IMR-90 (cell line): Measurements from ENCODE around the gene MTTP. TPM values are rescaled to one million over a fixed set of nuclear protein-coding genes. Genes with fewer than 3 reads are reported as not detected.

ENCODE experiments used
- ATAC-seq: fragments of 200-7000 bp; cut with Tn5 transposase; 2 replicates; pipeline ENCODE4 v1.9.1; 2020; ENCODE audit warnings: low read depth, mild to moderate bottlenecking, moderate library complexity
- BruUV-seq: library from RNA; stranded (reverse); fragments of 400-500 nt; replicated peaks from 2 replicates; lab custom pipeline; 2021; lab: Mats Ljungman, UMichigan
- CTCF ChIA-PET: fragments of 300-600 bp; formaldehyde crosslinking; extraction: SDS; loops from one replicate; lab custom pipeline; 2021; ENCODE audit warnings: antibody characterized with exemption; lab: Yijun Ruan, JAX
- POLR2A ChIA-PET: fragments of 300-600 bp; sonication (Branson Sonifier 250); formaldehyde crosslinking; loops from one replicate; lab custom pipeline; 2022; ENCODE audit warnings: antibody characterized with exemption; ENCODE audit not compliant: unreplicated experiment; lab: Charles Lee
- DNase-seq: peaks from one replicate; pipeline ENCODE4 v3.0.0; 2013
- H2AFZ ChIP-seq: replicated peaks from 2 replicates; pipeline ENCODE3; 2013; ENCODE audit warnings: low read length, mild to moderate bottlenecking; ENCODE audit not compliant: poor library complexity
- H2AK5ac ChIP-seq: 2 replicates; pipeline ENCODE4 v1.6.1; 2013; ENCODE audit warnings: low read depth, low read length, inconsistent platforms
- H2AK9ac ChIP-seq: replicated peaks from 2 replicates; pipeline ENCODE3; 2013; ENCODE audit warnings: mild to moderate bottlenecking, low read depth, low read length, moderate library complexity; ENCODE audit not compliant: poor library complexity
- H2BK120ac ChIP-seq: 2 replicates; pipeline ENCODE4 v1.6.1; 2013; ENCODE audit warnings: low read depth, low read length, inconsistent platforms
- H2BK15ac ChIP-seq: 3 replicates; pipeline ENCODE4 v1.6.1; 2013; ENCODE audit warnings: low read depth, low read length, inconsistent platforms
- H2BK20ac ChIP-seq: 2 replicates; pipeline ENCODE4 v1.6.1; 2013; ENCODE audit warnings: low read depth, mild to moderate bottlenecking, inconsistent platforms, low read length, moderate library complexity
- H2BK5ac ChIP-seq: 2 replicates; pipeline ENCODE4 v1.6.1; 2013; ENCODE audit warnings: mild to moderate bottlenecking, low read depth, low read length, inconsistent platforms; ENCODE audit not compliant: poor library complexity, severe bottlenecking
- H3K14ac ChIP-seq: replicated peaks from 2 replicates; pipeline ENCODE4 v1.6.1; 2013; ENCODE audit warnings: low read depth, low read length, inconsistent platforms
- H3K18ac ChIP-seq: 2 replicates; pipeline ENCODE4 v1.6.1; 2013; ENCODE audit warnings: low read depth, low read length, control low read depth
- H3K23ac ChIP-seq: 2 replicates; pipeline ENCODE4 v1.6.1; 2013; ENCODE audit warnings: low read depth, low read length, inconsistent platforms
- H3K27ac ChIP-seq: 2 replicates; pipeline ENCODE4 v1.5.1; 2013; ENCODE audit warnings: mild to moderate bottlenecking, control low read depth, low read length; ENCODE audit not compliant: insufficient read depth
- H3K27me3 ChIP-seq: 2 replicates; pipeline ENCODE4 v1.6.1; 2013; ENCODE audit warnings: low read length; ENCODE audit not compliant: control insufficient read depth, insufficient read depth
- H3K36me3 ChIP-seq: 2 replicates; pipeline ENCODE4 v1.6.1; 2013; ENCODE audit warnings: low read length, mixed read lengths; ENCODE audit not compliant: control insufficient read depth, insufficient read depth
- H3K4ac ChIP-seq: 2 replicates; pipeline ENCODE4 v1.6.1; 2013; ENCODE audit warnings: low read depth, low read length, inconsistent platforms
- H3K4me1 ChIP-seq: 2 replicates; pipeline ENCODE4 v1.6.1; 2013; ENCODE audit warnings: low read length, mixed read lengths; ENCODE audit not compliant: control insufficient read depth, insufficient read depth
- H3K4me2 ChIP-seq: 2 replicates; pipeline ENCODE4 v1.6.1; 2013; ENCODE audit warnings: low read depth, mild to moderate bottlenecking, control low read depth, low read length, moderate library complexity
- H3K4me3 ChIP-seq: 2 replicates; pipeline ENCODE4 v1.5.1; 2013; ENCODE audit warnings: low read depth, mild to moderate bottlenecking, control low read depth, low read length, moderate library complexity; ENCODE audit not compliant: insufficient read depth
- H3K56ac ChIP-seq: 2 replicates; pipeline ENCODE4 v1.6.1; 2013; ENCODE audit warnings: low read length, inconsistent platforms; ENCODE audit not compliant: insufficient read depth; ENCODE audit errors: extremely low read depth
- H3K79me1 ChIP-seq, 2 experiments: 2 replicates each; pipeline ENCODE4 v1.6.1; 2013; ENCODE audit warnings: low read length in 2 of 2, inconsistent platforms in 1 of 2, low read depth in 1 of 2
- H3K9ac ChIP-seq: 2 replicates; pipeline ENCODE4 v1.6.1; 2013; ENCODE audit warnings: low read depth, low read length, control low read depth
- H3K9me1 ChIP-seq: 2 replicates; pipeline ENCODE4 v1.6.1; 2013; ENCODE audit warnings: low read length, inconsistent platforms; ENCODE audit not compliant: insufficient read depth
- H3K9me3 ChIP-seq: 2 replicates; pipeline ENCODE4 v1.6.1; 2013; ENCODE audit warnings: low read length; ENCODE audit not compliant: control insufficient read depth, insufficient read depth
- H4K20me1 ChIP-seq: 2 replicates; pipeline ENCODE4 v1.6.1; 2013; ENCODE audit warnings: low read length, inconsistent platforms; ENCODE audit not compliant: insufficient read depth
- H4K5ac ChIP-seq: 2 replicates; pipeline ENCODE4 v1.6.1; 2013; ENCODE audit warnings: mild to moderate bottlenecking, low read depth, low read length, control low read depth
- H4K8ac ChIP-seq, 2 experiments: 2 replicates each; pipeline ENCODE4 v1.6.1; 2013; ENCODE audit warnings: low read depth in 2 of 2, low read length in 2 of 2, control low read depth in 1 of 2, inconsistent platforms in 1 of 2
- H4K91ac ChIP-seq: 2 replicates; pipeline ENCODE4 v1.6.1; 2013; ENCODE audit warnings: low read depth, low read length, inconsistent platforms; ENCODE audit not compliant: insufficient read depth
- RCOR1 ChIP-seq: IDR thresholded peaks from 2 replicates; pipeline ENCODE4 v1.6.1; 2012; ENCODE audit warnings: mild to moderate bottlenecking, low read length, improper control_type of control experiment; ENCODE audit not compliant: insufficient replicate concordance
- WGBS, 2 experiments: methylation state at CpG; one replicate each; pipeline versions ENCODE4 v1.1.5 to v1.1.7; 2013; ENCODE audit warnings: missing lambda C conversion rate in 2 of 2; ENCODE audit not compliant: insufficient read length in 1 of 2; ENCODE audit errors: extremely low coverage in 2 of 2; 5-methylcytosine and 5-hydroxymethylcytosine counted together
- dilution Hi-C: fragments of 300-500 bp; cut with HindIII; formaldehyde crosslinking; loops from one replicate; pipeline ENCODE4 v1.14.3; 2018; ENCODE audit warnings: low sequenced_read_pairs; ENCODE audit not compliant: unreplicated experiment
- in situ Hi-C: fragments of 300-500 bp; cut with MboI; formaldehyde crosslinking; loops from 3 replicates; pipeline ENCODE4 v1.14.3; 2019; ENCODE audit warnings: low sequenced_read_pairs, inconsistent platforms, mixed read lengths
- intact Hi-C: fragments of 100-400 bp; cut with micrococcal nuclease; formaldehyde crosslinking; loops from 2 replicates; pipeline ENCODE4 v1.10.0; 2022
- polyA plus RNA-seq, 3 experiments: library from polyadenylated mRNA; depleted of rRNA; stranded (reverse); fragments of >200 nt; gene quantifications; 2 replicates each; pipeline ENCODE4 v1.2.3, GENCODE V29; 2012; ENCODE audit warnings: low replicate concordance in 1 of 3
- total RNA-seq: library from RNA; depleted of rRNA; stranded (reverse); fragments of >200 nt; gene quantifications from 2 replicates; pipeline ENCODE4 v1.2.3, GENCODE V29; 2012

The MTTP gene
- total and polyA plus RNA-seq, 2 of the 4 experiments (the other 2 are of a cell fraction), result under 0.01 to 0.03 TPM

- no peak overlapping the region for H2AK5ac ChIP-seq
- intact Hi-C loops (no loop called here), dilution Hi-C loops (no loop called here), in situ Hi-C loops (no loop called here)
- BruUV-seq, result no TSS peak
- H3K27me3 ChIP-seq, result no peaks in the 10 kb centered on the region
- no peak overlapping the region for H3K27ac ChIP-seq
- no peak overlapping the region for H3K14ac ChIP-seq
- POLR2A ChIA-PET, result no interaction called here
- no peak overlapping the region for H3K23ac ChIP-seq
- H4K91ac ChIP-seq, result no peak overlapping the region
- no peak overlapping the region for H3K4me2 ChIP-seq
- no peak overlapping the region for H2BK120ac ChIP-seq
- no peak for TF ChIP-seq RCOR1
- no peak overlapping the region for H2BK5ac ChIP-seq
- no peaks in the 10 kb centered on the region for H3K9me1 ChIP-seq
- H4K5ac ChIP-seq, result no peak overlapping the region
- no peaks in the 10 kb centered on the region for H3K9me3 ChIP-seq
- H3K56ac ChIP-seq, result no peak overlapping the region
- H3K9ac ChIP-seq, result no peak overlapping the region
- H3K4me3 ChIP-seq, result no peak overlapping the region
- no peak overlapping the region; the same call in 2 of the 3 replicates for H2BK15ac ChIP-seq
- H2AFZ ChIP-seq, result no peak overlapping the region
- DNase-seq (no peak), ATAC-seq (no peak)
- no peaks in the 10 kb centered on the region for H4K20me1 ChIP-seq
- H4K8ac ChIP-seq, result no peak overlapping the region
- no peaks in the 10 kb centered on the region for H3K79me1 ChIP-seq
- no peak overlapping the region for H2BK20ac ChIP-seq
- H3K18ac ChIP-seq, result no peak overlapping the region
- no peak overlapping the region for H2AK9ac ChIP-seq
- no peak overlapping the region for H3K4ac ChIP-seq
- CTCF ChIA-PET, result no interaction called here
- 80% methylated on average over 1 of the region's 4 CpGs; no CpG with 5 or more reads in 1 of the 2 experiments for WGBS, 2 experiments
- H3K4me1 ChIP-seq, result peaks cover 2% of the 10 kb centered on the region; the same call in 1 of the 2 replicates
- no peaks in the 10 kb centered on the region for H3K36me3 ChIP-seq
These were observed 84.0 kb downstream of the MTTP start for GRCh38 chr4:99658666-99659065.
